ENCODE data around the gene WWOX. TPM values are rescaled to one million over a fixed set of nuclear protein-coding genes. Genes with fewer than 3 reads are reported as not detected.

WWOX gene
- total RNA-seq, 4 donors from 2014 or later: 12.9 to 53.5 (median 25.6) TPM

GRCh38 chr16:78522327-78522726, 422.9 kb downstream of the WWOX start:
- Histone ChIP-seq H3K27me3 (no peaks in the 10 kb centered on the region), H3K4me3 (no peak overlapping the region), H3K4me1 (no peaks in the 10 kb centered on the region), H3K27ac (no peak overlapping the region), H3K9me3 (no peaks in the 10 kb centered on the region), H3K36me3 (no peaks in the 10 kb centered on the region)
- no peak for ATAC-seq
- TF ChIP-seq, protein P1, sequence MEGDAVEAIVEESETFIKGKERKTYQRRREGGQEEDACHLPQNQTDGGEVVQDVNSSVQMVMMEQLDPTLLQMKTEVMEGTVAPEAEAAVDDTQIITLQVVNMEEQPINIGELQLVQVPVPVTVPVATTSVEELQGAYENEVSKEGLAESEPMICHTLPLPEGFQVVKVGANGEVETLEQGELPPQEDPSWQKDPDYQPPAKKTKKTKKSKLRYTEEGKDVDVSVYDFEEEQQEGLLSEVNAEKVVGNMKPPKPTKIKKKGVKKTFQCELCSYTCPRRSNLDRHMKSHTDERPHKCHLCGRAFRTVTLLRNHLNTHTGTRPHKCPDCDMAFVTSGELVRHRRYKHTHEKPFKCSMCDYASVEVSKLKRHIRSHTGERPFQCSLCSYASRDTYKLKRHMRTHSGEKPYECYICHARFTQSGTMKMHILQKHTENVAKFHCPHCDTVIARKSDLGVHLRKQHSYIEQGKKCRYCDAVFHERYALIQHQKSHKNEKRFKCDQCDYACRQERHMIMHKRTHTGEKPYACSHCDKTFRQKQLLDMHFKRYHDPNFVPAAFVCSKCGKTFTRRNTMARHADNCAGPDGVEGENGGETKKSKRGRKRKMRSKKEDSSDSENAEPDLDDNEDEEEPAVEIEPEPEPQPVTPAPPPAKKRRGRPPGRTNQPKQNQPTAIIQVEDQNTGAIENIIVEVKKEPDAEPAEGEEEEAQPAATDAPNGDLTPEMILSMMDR (IDR thresholded peaks at IDR 0.05): no peak
- TF ChIP-seq EP300 (IDR thresholded peaks at IDR 0.05) (no peak), POLR2A (IDR thresholded peaks at IDR 0.05) (no peak), POLR2AphosphoS5 (IDR thresholded peaks at IDR 0.05) (no peak)
- 68 to 89% methylated on average over 4 to 5 of the region's 5 CpGs for WGBS, 2 donors (ENCODE audit: low coverage in 1 of 2)

DNA sequence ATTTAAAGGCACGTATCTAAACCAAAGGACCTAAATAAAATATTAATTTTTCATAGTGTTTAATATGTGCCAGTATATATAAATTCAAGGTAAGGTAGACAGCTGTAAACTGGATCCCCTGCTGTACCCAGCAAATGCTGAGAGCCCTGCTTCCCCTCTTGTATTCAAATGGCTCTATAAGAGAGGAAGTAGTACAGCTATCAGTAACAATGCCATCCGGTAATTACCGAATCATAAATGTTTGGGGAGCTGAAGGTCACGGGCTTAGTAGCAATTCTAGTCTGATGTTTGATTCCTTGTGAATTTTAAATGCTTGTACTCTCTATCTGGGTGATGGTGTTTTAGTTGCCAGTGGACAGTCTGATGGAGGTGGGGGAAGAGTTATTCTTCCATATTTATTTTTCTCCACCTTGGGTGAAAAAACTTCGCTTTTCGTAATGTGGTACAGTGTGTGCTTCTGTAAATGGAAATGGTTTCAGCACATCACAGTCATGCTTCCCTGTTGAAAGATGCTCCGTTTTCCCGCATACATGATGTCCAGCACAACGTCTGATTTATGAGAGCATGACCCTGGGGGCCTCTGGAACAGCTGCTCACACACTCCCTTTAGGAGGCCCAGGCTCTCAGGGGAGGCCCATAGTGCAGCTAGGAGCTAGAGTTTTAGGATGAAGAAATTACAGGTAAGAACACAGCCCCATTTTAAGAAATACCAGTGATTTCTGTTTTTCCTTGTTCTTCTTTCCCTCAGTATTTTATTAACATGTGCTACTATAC, 423.9 kb downstream of the WWOX start:
- Histone ChIP-seq H3K27ac (no peak overlapping the region), H3K36me3 (no peaks in the 10 kb centered on the region), H3K4me3 (no peak overlapping the region), H3K4me1 (no peaks in the 10 kb centered on the region), H3K27me3 (no peaks in the 10 kb centered on the region), H3K9me3 (no peaks in the 10 kb centered on the region)
- ATAC-seq: no peak
- no peak for TF ChIP-seq POLR2AphosphoS5 (IDR thresholded peaks at IDR 0.05)
- WGBS, 2 donors (ENCODE audit: low coverage in 1 of 2): 71 to 76% methylated on average over 4 to 7 of the region's 9 CpGs

- H3K4me1 ChIP-seq: no peaks in the 10 kb centered on the region
- 81 to 89% methylated on average over 2 to 4 of the region's 4 CpGs for WGBS, 2 donors (ENCODE audit: low coverage in 1 of 2)
- H3K36me3 ChIP-seq: no peaks in the 10 kb centered on the region
- H3K27ac ChIP-seq: no peak overlapping the region
- no peaks in the 10 kb centered on the region for H3K9me3 ChIP-seq
- H3K4me3 ChIP-seq: no peak overlapping the region
- no peaks in the 10 kb centered on the region for H3K27me3 ChIP-seq
- TF ChIP-seq POLR2AphosphoS5 (IDR thresholded peaks at IDR 0.05): no peak
- TF ChIP-seq POLR2A (IDR thresholded peaks at IDR 0.05): no peak
- TF ChIP-seq EP300 (IDR thresholded peaks at IDR 0.05): no peak
- TF ChIP-seq, protein P1 (IDR thresholded peaks at IDR 0.05): no peak
- no peak for ATAC-seq
These were observed 424.7 kb downstream of the WWOX start for GRCh38 chr16:78524066-78524595.

GRCh38 chr16:78528265-78528664, 428.8 kb downstream of the WWOX start:
- Histone ChIP-seq H3K36me3 (no peaks in the 10 kb centered on the region), H3K4me1 (no peaks in the 10 kb centered on the region), H3K9me3 (no peaks in the 10 kb centered on the region), H3K27me3 (no peaks in the 10 kb centered on the region), H3K4me3 (no peak overlapping the region), H3K27ac (no peak overlapping the region)
- no peak for ATAC-seq
- TF ChIP-seq POLR2AphosphoS5 (IDR thresholded peaks at IDR 0.05) (no peak), EP300 (IDR thresholded peaks at IDR 0.05) (no peak), POLR2A (IDR thresholded peaks at IDR 0.05) (no peak)
- TF ChIP-seq, protein P1 (IDR thresholded peaks at IDR 0.05): no peak
- 77 to 90% methylated on average over 2 to 3 of the region's 5 CpGs for WGBS, 2 donors (ENCODE audit: low coverage in 1 of 2)

- no peak overlapping the region for H3K4me3 ChIP-seq
- no peaks in the 10 kb centered on the region for H3K9me3 ChIP-seq
- no peak for TF ChIP-seq POLR2A (IDR thresholded peaks at IDR 0.05)
- TF ChIP-seq, protein P1 (IDR thresholded peaks at IDR 0.05): no peak
- no peak for TF ChIP-seq POLR2AphosphoS5 (IDR thresholded peaks at IDR 0.05)
- TF ChIP-seq EP300 (IDR thresholded peaks at IDR 0.05): no peak
- no peak for ATAC-seq
- WGBS, 2 donors (ENCODE audit: low coverage in 1 of 2): 80 to 100% methylated on average over 1 to 2 of the region's 5 CpGs
- H3K27ac ChIP-seq: no peak overlapping the region
- H3K27me3 ChIP-seq: no peaks in the 10 kb centered on the region
- H3K4me1 ChIP-seq: no peaks in the 10 kb centered on the region
- H3K36me3 ChIP-seq: no peaks in the 10 kb centered on the region
These were observed 430.4 kb downstream of the WWOX start for GRCh38 chr16:78529881-78530280.

Measured in gastroesophageal sphincter (tissue), 4 donors.